Esophagus muscularis mucosa (tissue), 4 donors: ENCODE results near the gene TEX13D. TPM values are rescaled to one million over a fixed set of nuclear protein-coding genes. Genes with fewer than 3 reads are reported as not detected.
"Not testable (repeated sequence)": the region's sequence is repeated elsewhere in the genome, so short reads cannot be mapped to it uniquely, and the experiment has no call there.

Experiments
- DNase-seq: peaks from one replicate; pipeline ENCODE4 v3.0.0-alpha.2; 2017; ENCODE audit errors: extremely low spot score
- H3K27ac ChIP-seq, 4 donors: fragments of 200-600 bp; sonication (generic); replicated peaks in 1 of 4; 1 replicate in 3 of 4; 2 replicates in 1 of 4; pipeline ENCODE4 v1.5.1; 2016 to 2019; ENCODE audit warnings: mild to moderate bottlenecking in 1 of 4
- H3K27me3 ChIP-seq, 4 donors: fragments of 200-600 bp; sonication (generic); one replicate each; pipeline versions ENCODE4 v1.5.1 to v1.6.0; 2016 to 2019
- H3K36me3 ChIP-seq, 4 donors: fragments of 200-600 bp; sonication (generic); one replicate each; pipeline ENCODE4 v1.5.1; 2016 to 2019
- H3K4me1 ChIP-seq, 4 donors: fragments of 200-600 bp; sonication (generic); one replicate each; pipeline ENCODE4 v1.5.1; 2016 to 2019
- H3K4me3 ChIP-seq, 4 donors: fragments of 200-600 bp; sonication (generic); 1 replicate in 2 of 4; 2 replicates in 2 of 4; pipeline ENCODE4 v1.5.1; 2016 to 2019; ENCODE audit warnings: mild to moderate bottlenecking in 4 of 4, moderate library complexity in 1 of 4
- H3K9me3 ChIP-seq, 4 donors: fragments of 200-600 bp; sonication (generic); 1 replicate in 3 of 4; 2 replicates in 1 of 4; pipeline ENCODE4 v1.5.1; 2016 to 2019
- EP300 ChIP-seq: sonication (generic); formaldehyde crosslinking; IDR thresholded peaks from one replicate; pipeline ENCODE4 v1.6.1; 2017; ENCODE audit warnings: antibody characterized with exemption
- POLR2A ChIP-seq: fragments of 450-650 bp; IDR thresholded peaks from one replicate; pipeline ENCODE4 v1.6.1; 2017; ENCODE audit warnings: antibody characterized with exemption, moderate library complexity, mild to moderate bottlenecking, low read depth
- POLR2AphosphoS5 ChIP-seq, 2 donors: sonication (generic); formaldehyde crosslinking; IDR thresholded peaks; one replicate each; pipeline ENCODE4 v1.6.1; 2017; ENCODE audit warnings: antibody characterized with exemption in 2 of 2
- WGBS: methylation state at CpG from one replicate; pipeline ENCODE4 v1.1.5; 2018; 5-methylcytosine and 5-hydroxymethylcytosine counted together
- intact Hi-C: fragments of 100-400 bp; cut with DNase I; formaldehyde crosslinking; loops from one replicate; pipeline ENCODE4 v1.15.1; 2023
- total RNA-seq, 4 donors: library from RNA; depleted of rRNA; stranded (reverse); fragments of >200 nt; gene quantifications; one replicate each; pipeline versions ENCODE4 v1.1.0 to v1.2.1, GENCODE V29; 2016
- TF ChIP-seq, protein P1 (sequence below), 3 experiments: fragments of 200-600 bp in 2 of 3; fragments of 450-650 bp in 1 of 3; sonication (generic) in 2 of 3; IDR thresholded peaks; one replicate each; pipeline ENCODE4 v1.5.1; 2017 to 2019; ENCODE audit warnings: antibody characterized with exemption in 3 of 3, mild to moderate bottlenecking in 2 of 3, moderate library complexity in 1 of 3

Gene TEX13D
- under 1 TPM; 0.17 to 0.66 (median 0.37) TPM for total RNA-seq

DNA sequence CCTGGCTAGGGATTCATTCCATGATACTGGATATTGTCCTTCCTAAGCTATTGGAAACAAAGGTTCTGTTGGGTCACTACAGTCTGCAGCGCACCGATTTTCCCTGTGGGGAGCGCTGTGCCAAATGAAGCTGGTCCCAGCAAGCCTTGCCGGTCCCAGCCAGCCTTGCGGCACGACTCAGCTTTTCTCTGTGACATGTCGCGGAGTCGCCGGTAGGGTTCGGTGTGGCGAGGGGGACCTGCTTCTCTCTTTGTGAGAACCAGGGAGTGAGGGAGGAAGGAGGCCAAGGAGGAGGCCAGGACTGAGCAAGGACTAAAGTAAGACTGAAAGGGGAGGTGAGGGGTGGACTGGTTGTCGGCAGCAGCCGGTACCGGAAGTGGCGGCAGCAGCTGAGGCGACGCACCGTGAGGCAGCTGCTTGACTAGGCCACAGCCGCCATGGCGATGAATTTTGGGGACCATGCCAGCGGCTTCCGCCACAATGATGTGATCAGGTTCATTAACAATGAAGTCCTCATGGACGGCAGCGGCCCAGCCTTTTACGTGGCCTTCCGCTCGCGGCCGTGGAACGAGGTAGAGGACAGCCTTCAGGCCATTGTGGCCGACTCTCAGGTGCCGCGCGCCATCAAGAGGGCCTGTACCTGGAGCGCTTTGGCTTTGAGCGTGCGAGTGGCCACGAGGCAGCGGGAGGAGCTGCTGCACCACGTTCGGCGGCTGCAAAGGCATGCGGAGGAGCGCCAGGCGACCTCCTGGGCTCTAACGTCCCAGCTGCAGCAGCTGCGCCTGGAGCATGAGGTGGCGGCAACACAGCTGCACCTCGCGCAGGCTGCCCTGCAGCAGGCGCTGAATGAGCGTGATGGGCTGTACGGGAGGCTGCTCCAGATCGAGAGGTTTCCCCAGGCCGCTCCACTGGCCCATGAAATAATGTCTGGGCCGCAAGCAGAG is at the start of gene TEX13D:
Gene TEX13D (plus strand): TSS at position 180 of the 944 bp plus-strand sequence. CDS start 258 bp downstream, at position 438.
- H3K9me3 ChIP-seq, result no peaks in the 10 kb centered on the region
- TF ChIP-seq, protein P1, sequence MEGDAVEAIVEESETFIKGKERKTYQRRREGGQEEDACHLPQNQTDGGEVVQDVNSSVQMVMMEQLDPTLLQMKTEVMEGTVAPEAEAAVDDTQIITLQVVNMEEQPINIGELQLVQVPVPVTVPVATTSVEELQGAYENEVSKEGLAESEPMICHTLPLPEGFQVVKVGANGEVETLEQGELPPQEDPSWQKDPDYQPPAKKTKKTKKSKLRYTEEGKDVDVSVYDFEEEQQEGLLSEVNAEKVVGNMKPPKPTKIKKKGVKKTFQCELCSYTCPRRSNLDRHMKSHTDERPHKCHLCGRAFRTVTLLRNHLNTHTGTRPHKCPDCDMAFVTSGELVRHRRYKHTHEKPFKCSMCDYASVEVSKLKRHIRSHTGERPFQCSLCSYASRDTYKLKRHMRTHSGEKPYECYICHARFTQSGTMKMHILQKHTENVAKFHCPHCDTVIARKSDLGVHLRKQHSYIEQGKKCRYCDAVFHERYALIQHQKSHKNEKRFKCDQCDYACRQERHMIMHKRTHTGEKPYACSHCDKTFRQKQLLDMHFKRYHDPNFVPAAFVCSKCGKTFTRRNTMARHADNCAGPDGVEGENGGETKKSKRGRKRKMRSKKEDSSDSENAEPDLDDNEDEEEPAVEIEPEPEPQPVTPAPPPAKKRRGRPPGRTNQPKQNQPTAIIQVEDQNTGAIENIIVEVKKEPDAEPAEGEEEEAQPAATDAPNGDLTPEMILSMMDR (IDR thresholded peaks at IDR 0.05), result no peak
- TF ChIP-seq EP300 (no peak), POLR2A (no peak), POLR2AphosphoS5 (IDR thresholded peaks at IDR 0.05) (no peak)
- no peaks in the 10 kb centered on the region for H3K4me1 ChIP-seq
- intact Hi-C loops, result no loop called here
- DNase-seq, result no peak
- 92% methylated on average over 40 of the region's 57 CpGs for WGBS
- no peak within 1 kb of the TSS for H3K27ac ChIP-seq
- H3K36me3 ChIP-seq, result no peaks in the 10 kb centered on the region
- H3K4me3 ChIP-seq, result no peak within 1 kb of the TSS
- H3K27me3 ChIP-seq, result no peaks in the 10 kb centered on the region

DNA sequence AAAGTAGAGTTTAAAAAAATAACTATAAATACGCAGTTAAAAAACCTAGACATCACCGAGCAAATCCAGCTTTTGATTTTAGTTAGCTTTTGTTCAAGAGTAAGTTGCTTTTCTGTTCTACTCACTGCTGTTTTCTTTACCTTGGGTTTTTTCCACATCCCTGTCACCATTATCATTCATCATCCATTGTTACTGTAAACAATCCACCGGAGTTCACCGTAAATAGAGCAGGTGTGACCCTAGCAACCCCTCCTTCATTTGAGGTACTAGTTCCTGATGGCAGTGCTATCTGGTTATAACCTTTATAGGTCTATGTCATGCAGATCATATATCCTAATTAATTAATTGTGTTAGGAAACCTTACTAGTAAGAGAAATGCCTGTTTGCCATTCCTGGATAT is 43.0 kb upstream of the TEX13D start:
- intact Hi-C loops, result no loop called here
- Histone ChIP-seq H3K4me1 (peaks cover 0 to 2% (median 0%) of the 10 kb centered on the region in 4 donors), H3K4me3 (no peak overlapping the region), H3K9me3 (no peaks in the 10 kb centered on the region), H3K27ac (no peak overlapping the region), H3K27me3 (no peaks in the 10 kb centered on the region), H3K36me3 (no peaks in the 10 kb centered on the region)
- DNase-seq, result no peak
- no peak for TF ChIP-seq EP300
- no peak for TF ChIP-seq POLR2A
- TF ChIP-seq, protein P1 (IDR thresholded peaks at IDR 0.05), result no peak
- TF ChIP-seq POLR2AphosphoS5 (IDR thresholded peaks at IDR 0.05), result no peak
- WGBS, result 42% methylated on average over 4 of the region's 4 CpGs

DNA sequence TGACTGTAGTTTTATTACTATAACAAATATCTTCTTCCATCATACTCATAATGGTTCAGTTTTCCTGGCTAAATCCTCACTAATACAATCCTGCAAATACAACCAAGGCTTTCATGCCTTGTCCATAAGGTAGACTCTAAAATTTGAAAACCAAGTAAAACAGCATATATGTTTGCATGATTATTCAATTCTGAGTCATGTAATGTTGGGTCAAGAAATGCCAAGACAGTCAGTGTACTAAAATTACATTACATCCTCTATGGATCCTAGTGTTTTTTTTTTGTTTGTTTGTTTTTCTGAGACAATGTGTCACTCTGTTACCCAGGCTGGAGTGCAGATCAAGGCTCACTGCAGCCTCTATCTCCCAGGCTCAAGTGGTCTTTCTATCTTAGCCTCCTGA is 38.6 kb upstream of the TEX13D start:
- Histone ChIP-seq H3K4me3 (no peak overlapping the region), H3K27ac (no peak overlapping the region), H3K4me1 (peaks cover 0 to 2% (median 0%) of the 10 kb centered on the region in 4 donors), H3K36me3 (no peaks in the 10 kb centered on the region), H3K9me3 (no peaks in the 10 kb centered on the region), H3K27me3 (no peaks in the 10 kb centered on the region)
- TF ChIP-seq, protein P1 (IDR thresholded peaks at IDR 0.05), result no peak
- TF ChIP-seq POLR2A (no peak), EP300 (no peak), POLR2AphosphoS5 (IDR thresholded peaks at IDR 0.05) (no peak)
- DNase-seq, result no peak
- intact Hi-C loops, result no loop called here

- H3K9me3 ChIP-seq, H3K27me3 ChIP-seq, H3K36me3 ChIP-seq, DNase-seq, H3K4me1 ChIP-seq, H3K27ac ChIP-seq, H3K4me3 ChIP-seq, intact Hi-C loops: not testable (repeated sequence)
- WGBS, result 94% methylated on average over 4 of the region's 4 CpGs
These were observed 33.1 kb upstream of the TEX13D start for GRCh38 chrX:124299323-124299722.

DNA sequence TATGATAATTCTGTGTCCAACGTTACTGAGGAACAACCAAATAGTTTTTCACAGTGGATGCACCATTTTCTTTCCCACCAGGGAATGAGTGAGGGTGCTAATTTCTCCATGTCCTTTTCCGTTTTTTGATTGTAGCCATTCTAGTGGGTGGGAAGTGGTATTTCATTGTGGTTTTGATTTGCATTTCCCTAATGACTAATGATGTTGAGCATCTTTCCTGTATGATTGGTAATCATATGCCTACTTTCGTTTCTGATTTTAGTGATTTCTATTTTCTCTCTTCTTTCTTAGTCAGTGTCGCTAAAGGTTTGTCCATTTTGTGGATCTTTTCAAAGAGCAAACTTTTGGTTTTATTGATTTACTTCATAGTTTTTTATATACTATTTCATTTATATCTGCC is 32.1 kb upstream of the TEX13D start:
- 60% methylated on average over 4 of the region's 4 CpGs for WGBS
- H3K4me1 ChIP-seq, result no peaks in the 10 kb centered on the region
- no peak for TF ChIP-seq EP300
- TF ChIP-seq, protein P1 (IDR thresholded peaks at IDR 0.05), result no peak
- TF ChIP-seq POLR2A, result no peak
- TF ChIP-seq POLR2AphosphoS5 (IDR thresholded peaks at IDR 0.05), result no peak
- no peak overlapping the region for H3K27ac ChIP-seq
- H3K27me3 ChIP-seq, result no peaks in the 10 kb centered on the region
- H3K9me3 ChIP-seq, result no peaks in the 10 kb centered on the region
- no peaks in the 10 kb centered on the region for H3K36me3 ChIP-seq
- intact Hi-C loops, result no loop called here
- no peak overlapping the region for H3K4me3 ChIP-seq
- DNase-seq, result no peak
